HG03064 (cell line): Measurements from ENCODE around the gene PCDHA8.
"Not testable (repeated sequence)": the region's sequence is repeated elsewhere in the genome, so short reads cannot be mapped to it uniquely, and the experiment has no call there.

Source experiments
- ATAC-seq: cut with Tn5 transposase; IDR thresholded peaks from one replicate; pipeline ENCODE4 v1.9.1; 2021; ENCODE audit warnings: low read depth; ENCODE audit not compliant: unreplicated experiment

PCDHA8 gene

GRCh38 chr5:140868721-140869554 is 28.0 kb downstream of the PCDHA8 start, which contains the start of gene PCDHA11:
TSS of gene PCDHA11 (plus strand) at chr5:140868957. CDS start at chr5:140869104, 147 bp downstream.
- ATAC-seq = no peak

GRCh38 chr5:140869555-140869886 is 28.5 kb downstream of the PCDHA8 start:
- no peak for ATAC-seq

GRCh38 chr5:140870221-140871201 is 29.5 kb downstream of the PCDHA8 start:
- no peak for ATAC-seq

- ATAC-seq = no peak
Observed at GRCh38 chr5:140875085-140876065, 34.4 kb downstream of the PCDHA8 start, which contains the start of gene PCDHA12. TSS of gene PCDHA12 (plus strand) at chr5:140875308. CDS start at chr5:140875473, 165 bp downstream.

GRCh38 chr5:140876541-140877261 is 35.7 kb downstream of the PCDHA8 start:
- not testable (repeated sequence) for ATAC-seq

- no peak for ATAC-seq
Observed at GRCh38 chr5:140877262-140877581, 36.2 kb downstream of the PCDHA8 start.

GRCh38 chr5:140881889-140882590 is 41.1 kb downstream of the PCDHA8 start, which contains the start of gene PCDHA13:
TSS of gene PCDHA13 (plus strand) at chr5:140882124. CDS start at chr5:140882269, 145 bp downstream.
- ATAC-seq = no peak

- no peak for ATAC-seq
Observed at GRCh38 chr5:140882591-140882899, 41.6 kb downstream of the PCDHA8 start.

GRCh38 chr5:140883373-140883772 is 42.4 kb downstream of the PCDHA8 start:
- ATAC-seq = no peak

GRCh38 chr5:140883927-140884697 is 43.1 kb downstream of the PCDHA8 start:
- ATAC-seq = no peak
